A172 (cell line): ENCODE data around the gene GTF2A1. TPM values are rescaled to one million over a fixed set of nuclear protein-coding genes. Genes with fewer than 3 reads are reported as not detected.
A peak's percentile ranks its signal among the peaks of the same experiment; 100 is the strongest.

ENCODE experiments used
- DNase-seq: peaks from one replicate; pipeline ENCODE4 v3.0.0-alpha.2; 2015; ENCODE audit warnings: low spot score
- total RNA-seq: library from RNA; depleted of rRNA; stranded (reverse); fragments of >200 nt; shearing (Covaris generic); gene quantifications from 2 replicates; pipeline ENCODE4 v1.2.3, GENCODE V29; 2014

GTF2A1 gene
- total RNA-seq, 1 experiment from 2014 or later = 16.0 TPM

DNA sequence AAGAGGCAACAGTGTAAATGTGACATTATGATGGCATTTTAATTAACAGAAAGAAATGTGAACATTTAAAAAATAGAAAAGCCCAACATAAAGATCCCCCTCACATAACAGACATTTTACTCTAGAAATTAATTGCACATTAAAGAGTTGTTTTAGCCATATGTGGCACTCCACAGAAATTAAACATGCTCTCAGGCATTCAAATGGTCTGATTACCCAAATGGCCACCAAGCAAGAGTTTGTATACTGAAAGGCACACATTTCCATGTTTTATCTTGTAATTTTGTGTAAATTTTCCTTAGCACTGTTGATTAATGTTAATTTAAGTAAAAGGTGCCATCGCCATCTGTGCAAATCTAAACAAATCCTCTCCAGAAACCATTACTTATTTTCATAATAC lies 43.5 kb downstream of the GTF2A1 start:
- DNase-seq = no peak

DNA sequence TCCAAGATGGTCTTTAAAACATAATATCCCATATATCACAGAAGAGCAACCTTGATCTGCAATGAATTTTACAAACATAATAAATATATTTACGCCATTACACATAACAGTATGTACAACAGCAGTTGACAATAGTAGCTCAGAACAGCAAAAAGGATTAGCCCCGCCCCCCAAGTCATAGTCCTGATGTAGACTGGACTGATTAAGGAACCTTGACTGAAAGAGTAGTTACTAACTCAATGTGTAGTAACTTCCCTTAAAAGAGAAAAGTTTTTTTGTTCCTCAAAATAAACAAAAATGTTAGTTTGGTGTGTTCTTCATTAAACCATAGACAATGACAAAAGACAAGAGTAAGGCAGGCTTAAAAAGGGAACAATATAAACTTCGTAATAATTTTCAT lies 44.5 kb downstream of the GTF2A1 start:
- DNase-seq = no peak

DNA sequence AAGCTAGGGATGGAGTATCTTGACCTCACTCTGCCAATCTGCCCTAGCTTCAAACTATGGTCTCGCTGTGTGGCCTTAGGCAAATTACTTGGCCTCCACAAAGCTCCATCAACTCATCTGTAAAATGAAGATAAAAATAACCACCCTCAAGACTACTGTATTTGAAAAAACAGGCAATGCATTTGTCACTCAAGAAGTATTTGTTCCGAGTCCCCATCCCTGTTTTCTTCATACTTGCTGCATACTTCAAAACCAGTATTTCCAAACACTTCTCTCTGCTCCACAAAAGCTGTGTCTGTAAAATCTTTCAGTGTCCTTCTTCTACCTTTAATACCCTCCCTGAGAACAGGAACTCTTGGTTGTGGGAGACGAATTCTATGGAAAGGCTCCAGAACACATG lies 47.9 kb downstream of the GTF2A1 start:
- no peak for DNase-seq

DNA sequence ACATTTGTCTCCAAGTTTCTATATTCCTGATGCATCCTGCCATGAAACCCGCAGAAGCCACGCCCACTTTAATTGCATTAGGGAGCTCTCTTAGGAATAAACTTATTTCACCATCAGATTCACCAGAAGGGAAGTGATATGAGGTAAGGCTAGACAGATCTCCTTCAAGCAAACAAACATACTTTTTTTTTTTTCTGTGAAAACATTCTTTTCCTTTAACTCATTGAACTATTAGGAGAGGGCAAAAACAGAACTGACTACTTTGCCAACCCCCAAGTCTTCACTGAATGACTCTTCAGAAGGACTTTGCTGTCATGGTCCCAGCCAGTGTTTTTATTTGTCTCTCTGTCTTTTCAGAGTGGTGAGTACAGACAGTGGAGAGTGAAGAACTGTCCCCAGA lies 48.4 kb downstream of the GTF2A1 start:
- DNase-seq = no peak

DNA sequence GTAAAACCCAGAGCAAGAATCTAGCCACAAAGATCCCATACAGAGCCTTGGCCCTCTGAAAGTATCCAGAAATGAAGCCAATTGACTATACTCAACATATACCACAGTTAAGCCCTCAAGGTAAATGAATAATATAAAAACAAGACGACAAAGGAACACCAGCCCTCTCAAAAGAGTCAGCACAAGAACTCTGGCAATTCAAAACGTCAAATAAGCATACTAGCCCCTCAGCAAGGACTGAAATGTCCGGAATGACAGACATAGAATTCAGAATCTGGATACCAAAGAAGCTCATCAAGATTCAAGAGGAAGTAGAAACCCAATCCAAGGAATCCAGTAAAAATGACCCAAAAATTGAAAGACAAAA lies 49.9 kb downstream of the GTF2A1 start:
- no peak for DNase-seq

- peak; percentile 67 for DNase-seq
These were observed 50.5 kb downstream of the GTF2A1 start for GRCh38 chr14:81170104-81170828.

- DNase-seq = no peak
These were observed 51.1 kb downstream of the GTF2A1 start for GRCh38 chr14:81169711-81170103.

DNA sequence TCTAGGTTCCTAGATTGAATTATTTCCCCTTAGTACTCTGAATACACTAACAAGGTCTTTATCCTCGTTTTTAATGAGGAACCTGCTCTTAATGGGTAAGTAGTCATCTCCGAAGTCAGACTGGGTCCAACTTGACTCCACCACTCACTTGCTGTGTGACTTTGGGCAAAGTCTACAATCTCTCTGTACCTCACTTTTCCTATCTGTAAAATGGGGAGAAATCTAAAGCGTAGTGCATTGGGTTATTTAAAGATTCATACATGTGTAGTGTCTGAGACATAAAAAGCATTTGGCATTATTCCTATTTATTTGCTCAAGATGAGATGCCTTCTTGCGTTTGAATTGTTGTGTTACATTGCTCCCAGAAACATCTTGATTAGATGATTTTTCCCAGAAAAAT lies 51.5 kb downstream of the GTF2A1 start:
- no peak for DNase-seq

DNA sequence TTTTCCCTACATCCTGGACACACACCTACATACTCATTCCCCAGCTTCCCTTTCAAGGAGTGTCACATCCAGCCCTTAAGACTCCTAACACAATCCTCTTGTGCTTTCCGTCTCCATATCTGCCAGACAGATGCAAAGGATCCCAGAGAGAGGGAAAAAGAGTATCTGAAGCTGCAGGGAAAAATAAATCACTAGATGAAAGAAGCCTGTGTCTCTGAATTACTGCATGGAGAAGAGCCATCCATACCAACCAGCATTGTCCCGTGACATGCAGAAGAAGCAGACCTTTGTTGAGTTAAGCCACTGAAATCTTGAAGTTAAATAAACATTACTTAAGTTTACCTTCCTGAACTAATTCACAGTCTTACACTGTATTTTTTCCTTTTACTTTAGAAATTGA lies 54.6 kb downstream of the GTF2A1 start:
- DNase-seq = no peak

GRCh38 chr14:81165188-81165587 lies 55.6 kb downstream of the GTF2A1 start:
- DNase-seq = no peak

- peak; percentile 75 for DNase-seq
These were observed 56.5 kb downstream of the GTF2A1 start for GRCh38 chr14:81164167-81164774.

GRCh38 chr14:81162941-81163340 lies 57.8 kb downstream of the GTF2A1 start:
- peak; percentile 44 for DNase-seq

DNA sequence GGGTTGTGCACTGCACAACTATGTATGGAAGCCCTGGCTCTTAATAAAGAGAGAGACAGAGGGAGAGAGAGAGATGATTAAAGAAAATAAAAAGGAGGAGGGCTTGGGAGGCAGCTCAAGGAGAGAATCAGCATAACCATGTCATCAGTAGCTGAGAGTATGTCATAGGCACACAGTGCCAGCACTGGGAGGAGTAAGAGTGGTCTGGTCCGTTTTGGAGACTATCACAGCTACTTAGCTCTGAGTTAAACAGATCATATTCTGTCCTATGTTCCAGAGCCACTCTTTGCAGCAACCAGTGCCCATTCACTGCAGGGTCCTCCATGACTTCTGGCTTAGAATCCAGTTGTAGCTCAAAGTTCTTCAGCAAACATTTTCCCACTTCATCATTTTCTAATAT lies 59.0 kb downstream of the GTF2A1 start:
- no peak for DNase-seq

GRCh38 chr14:81161088-81161487 lies 59.7 kb downstream of the GTF2A1 start:
- no peak for DNase-seq

GRCh38 chr14:81157431-81157830 lies 63.3 kb downstream of the GTF2A1 start:
- DNase-seq = no peak

GRCh38 chr14:81153187-81153586 lies 67.6 kb downstream of the GTF2A1 start:
- no peak for DNase-seq

DNA sequence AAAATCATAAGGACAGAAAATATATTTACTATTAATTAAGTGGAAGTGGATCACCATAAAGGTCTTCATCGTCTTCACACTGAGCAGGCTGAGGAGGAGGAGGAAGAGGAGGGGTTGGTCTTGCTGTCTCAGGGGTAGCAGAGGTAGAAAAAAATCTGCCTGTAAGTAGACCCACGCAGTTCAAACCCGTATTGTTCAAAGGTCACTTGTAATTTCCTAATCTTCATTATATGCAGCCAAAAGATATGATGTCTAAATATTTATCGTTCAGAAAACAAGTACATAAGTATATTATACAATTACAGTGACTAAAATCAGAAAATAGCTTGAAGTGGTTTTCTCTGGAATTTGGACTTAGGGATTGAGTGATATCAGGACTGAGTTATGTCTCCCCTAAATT lies 72.1 kb downstream of the GTF2A1 start:
- no peak for DNase-seq

- DNase-seq = no peak
These were observed 73.4 kb downstream of the GTF2A1 start for GRCh38 chr14:81147140-81147897.

DNA sequence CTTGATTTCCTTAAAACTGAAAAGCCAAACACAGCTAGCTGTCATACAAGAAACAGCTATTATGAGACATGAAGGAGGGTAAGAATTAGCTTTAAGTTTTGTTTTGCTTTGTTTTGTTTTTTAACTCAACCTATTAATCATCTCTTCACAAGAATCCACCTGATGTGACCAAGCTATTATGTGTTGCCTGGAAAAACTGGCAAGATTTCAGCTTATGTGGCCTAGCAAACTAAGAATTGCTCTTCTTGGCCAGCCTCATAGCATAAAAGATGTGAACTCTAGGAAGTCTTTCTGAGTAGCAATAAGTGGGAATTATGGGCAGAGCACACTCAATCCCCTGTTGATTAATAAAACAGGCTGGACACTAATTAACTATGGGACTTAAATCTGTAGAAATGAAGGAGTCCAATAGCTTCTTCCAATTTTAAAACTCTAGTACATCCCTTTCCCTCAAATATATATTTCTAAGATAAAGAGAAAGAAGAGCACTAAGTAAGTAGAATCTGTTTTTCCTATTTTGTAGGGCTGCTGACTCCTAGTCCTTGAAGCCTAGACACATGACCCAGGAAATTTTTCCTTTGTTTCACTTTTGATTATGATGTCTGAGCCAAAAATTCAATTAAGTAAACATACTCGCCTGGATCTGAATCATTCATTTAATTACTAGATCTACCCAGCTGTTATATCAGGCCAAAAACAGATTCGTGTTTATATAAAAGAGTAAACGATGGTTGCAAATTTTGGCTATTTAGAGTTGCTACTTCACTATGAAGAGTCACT lies 75.7 kb downstream of the GTF2A1 start:
- DNase-seq = no peak

DNA sequence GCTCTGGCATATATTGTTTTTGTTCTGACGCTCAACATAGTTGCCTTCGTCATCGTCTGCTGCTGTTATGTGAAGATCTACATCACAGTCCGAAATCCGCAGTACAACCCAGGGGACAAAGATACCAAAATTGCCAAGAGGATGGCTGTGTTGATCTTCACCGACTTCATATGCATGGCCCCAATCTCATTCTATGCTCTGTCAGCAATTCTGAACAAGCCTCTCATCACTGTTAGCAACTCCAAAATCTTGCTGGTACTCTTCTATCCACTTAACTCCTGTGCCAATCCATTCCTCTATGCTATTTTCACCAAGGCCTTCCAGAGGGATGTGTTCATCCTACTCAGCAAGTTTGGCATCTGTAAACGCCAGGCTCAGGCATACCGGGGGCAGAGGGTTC lies 77.0 kb downstream of the GTF2A1 start:
- DNase-seq = no peak

DNA sequence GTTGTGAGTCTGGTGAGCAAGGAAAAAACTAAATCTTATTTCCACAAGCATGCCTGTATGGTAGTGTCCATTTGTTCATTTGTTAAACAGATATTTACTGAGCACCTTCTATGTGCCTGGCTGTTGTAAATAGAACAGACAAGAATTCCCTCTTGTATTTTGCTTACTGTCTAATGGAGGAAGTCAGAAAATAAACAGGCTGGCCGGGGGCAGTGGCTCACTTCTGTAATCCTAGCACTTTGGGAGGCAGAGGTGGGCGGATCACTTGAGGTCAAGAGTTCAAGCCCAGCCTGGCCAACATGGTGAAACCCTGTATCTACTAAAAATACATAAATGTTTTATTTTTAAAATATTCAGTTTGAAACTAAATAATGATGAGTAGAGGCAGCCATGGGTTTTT lies 79.3 kb downstream of the GTF2A1 start:
- no peak for DNase-seq

DNA sequence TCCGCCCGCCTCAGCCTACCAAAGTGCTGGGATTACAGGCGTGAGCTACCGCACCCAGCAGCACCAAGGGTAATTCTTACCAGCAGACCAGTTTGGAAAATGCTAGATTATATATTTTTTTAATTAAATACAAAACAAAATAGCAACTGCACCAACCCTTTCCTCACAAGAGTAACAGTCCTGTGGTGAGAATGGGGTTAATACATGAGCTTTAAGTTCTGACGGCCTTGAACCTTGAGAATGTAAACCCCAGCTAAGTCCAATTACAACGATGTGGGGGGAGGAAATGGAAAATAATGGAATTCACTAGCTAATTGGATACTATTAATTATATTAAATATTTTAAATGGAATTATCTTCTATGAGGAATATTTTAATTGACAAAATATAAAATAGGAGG lies 82.3 kb downstream of the GTF2A1 start:
- no peak for DNase-seq
